ENCODE data around the gene ALPK3. TPM values are rescaled to one million over a fixed set of nuclear protein-coding genes. Genes with fewer than 3 reads are reported as not detected.

The ALPK3 gene
- 64.6 TPM for total RNA-seq

- peak; percentile 91 for DNase-seq
Observed at GRCh38 chr15:84816694-84817465, at the start of gene ALPK3. ALPK3 (plus strand) TSS chr15:84817356; CDS start chr15:84817453, 97 bp downstream.

- no peak for DNase-seq
Observed at GRCh38 chr15:84772031-84772430, 45.1 kb upstream of the ALPK3 start.

GRCh38 chr15:84772467-84772866 lies 44.7 kb upstream of the ALPK3 start:
- DNase-seq: no peak

- no peak for DNase-seq
Observed at GRCh38 chr15:84773716-84774115, 43.4 kb upstream of the ALPK3 start.

- DNase-seq: no peak
Observed at GRCh38 chr15:84775867-84776449, 41.2 kb upstream of the ALPK3 start.

GRCh38 chr15:84778194-84778593 lies 39.0 kb upstream of the ALPK3 start:
- DNase-seq: no peak

- no peak for DNase-seq
Observed at GRCh38 chr15:84780492-84780891, 36.7 kb upstream of the ALPK3 start.

- DNase-seq: no peak
Observed at GRCh38 chr15:84781495-84781894, 35.7 kb upstream of the ALPK3 start.

- DNase-seq: no peak
Observed at GRCh38 chr15:84782346-84782745, 34.8 kb upstream of the ALPK3 start.

- DNase-seq: no peak
Observed at GRCh38 chr15:84783493-84784251, 33.5 kb upstream of the ALPK3 start.

- DNase-seq: no peak
Observed at GRCh38 chr15:84784262-84784661, 32.9 kb upstream of the ALPK3 start.

- no peak for DNase-seq
Observed at GRCh38 chr15:84785053-84785452, 32.1 kb upstream of the ALPK3 start.

- no peak for DNase-seq
Observed at GRCh38 chr15:84788500-84788899, 28.7 kb upstream of the ALPK3 start.

- DNase-seq: no peak
Observed at GRCh38 chr15:84789762-84790161, 27.4 kb upstream of the ALPK3 start.

GRCh38 chr15:84790676-84791075 lies 26.5 kb upstream of the ALPK3 start:
- DNase-seq: no peak

- DNase-seq: no peak
Observed at GRCh38 chr15:84791763-84792162, 25.4 kb upstream of the ALPK3 start.

GRCh38 chr15:84793431-84794161 lies 23.6 kb upstream of the ALPK3 start:
- no peak for DNase-seq

- DNase-seq: no peak
Observed at GRCh38 chr15:84794162-84794547, 23.0 kb upstream of the ALPK3 start.

GRCh38 chr15:84795186-84795585 lies 22.0 kb upstream of the ALPK3 start:
- DNase-seq: no peak

GRCh38 chr15:84797212-84797611 lies 19.9 kb upstream of the ALPK3 start:
- DNase-seq: no peak

- DNase-seq: no peak
Observed at GRCh38 chr15:84797801-84798200, 19.4 kb upstream of the ALPK3 start.

- DNase-seq: no peak
Observed at GRCh38 chr15:84798436-84798946, 18.7 kb upstream of the ALPK3 start.

Measured in tongue (tissue), 2 donors.